Spinal cord (tissue), 4 donors: Measurements from ENCODE around the gene IL33. TPM values are rescaled to one million over a fixed set of nuclear protein-coding genes. Genes with fewer than 3 reads are reported as not detected.

Experiments
- polyA plus RNA-seq, 2 donors: library from polyadenylated mRNA; unstranded; fragments of 120-200 nt; gene quantifications; one replicate each; pipeline ENCODE4 v1.2.1, GENCODE V29; 2013; ENCODE audit not compliant: insufficient read length in 2 of 2
- total RNA-seq, 2 donors: library from RNA; depleted of rRNA in 1 of 2; stranded (reverse); fragments of 120-200 nt in 1 of 2; fragments of >200 nt in 1 of 2; gene quantifications; one replicate each; pipeline versions ENCODE4 v1.2.3 to v1.2.4, GENCODE V29; 2013 to 2014

Gene IL33
- total and polyA plus RNA-seq, 4 donors = 15.2 to 34.7 (median 19.7) TPM

Other genes starting within 250 kb of the IL33 start
- 10 to 100 TPM; 36.8 to 73.5 TPM for gene RANBP6, start 200.2 kb upstream of the IL33 start, total RNA-seq
- 10 to 100 TPM; 31.7 to 41.1 TPM for gene RANBP6, start 200.2 kb upstream of the IL33 start, polyA plus RNA-seq
- gene TPD52L3, start 112.6 kb downstream of the IL33 start, total RNA-seq = not detected
- gene TPD52L3, start 112.6 kb downstream of the IL33 start, polyA plus RNA-seq = not detected
- 100 to 1,000 TPM in 1 of 2 donors, 10 to 100 TPM in 1; 77.5 to 104 TPM for gene UHRF2, start 197.4 kb downstream of the IL33 start, total RNA-seq
- gene UHRF2, start 197.4 kb downstream of the IL33 start, polyA plus RNA-seq = 10 to 100 TPM; 37.7 to 55.4 TPM